Measurements from ENCODE around the gene EMX2. TPM values are rescaled to one million over a fixed set of nuclear protein-coding genes. Genes with fewer than 3 reads are reported as not detected.

Gene EMX2
- total RNA-seq, 1 experiment from 2014 or later, result not detected

GRCh38 chr10:117519286-117519685 is 23.3 kb upstream of the EMX2 start:
- POLR2A ChIA-PET (ENCODE audit: low non-redundant PET), result no interaction called here
- Histone ChIP-seq H3K27ac (ENCODE audit: low read depth, low read length, poor library complexity, severe bottlenecking) (no peak overlapping the region), H3K9me3 (ENCODE audit: low read depth, low read length, poor library complexity, severe bottlenecking) (no peaks in the 10 kb centered on the region), H3K27me3 (replicated peaks; ENCODE audit: insufficient read depth, low read depth, low read length, poor library complexity) (peaks cover 59% of the 10 kb centered on the region), H3K4me3 (ENCODE audit: low read depth, low read length, poor library complexity, severe bottlenecking) (no peak overlapping the region), H3K4me1 (ENCODE audit: insufficient read depth, low read length, poor library complexity, severe bottlenecking) (no peaks in the 10 kb centered on the region), H3K36me3 (ENCODE audit: insufficient read depth, low read length, poor library complexity, severe bottlenecking) (no peaks in the 10 kb centered on the region)
- TF ChIP-seq EZH2 (IDR thresholded peaks at IDR 0.05; ENCODE audit: borderline replicate concordance, low read depth, low read length, poor library complexity, severe bottlenecking) (no peak), CTCF (conservative IDR thresholded peaks at IDR 0.05; ENCODE audit: low read depth, low read length) (no peak)
- intact Hi-C loops (cut with micrococcal nuclease; ENCODE audit: unreplicated experiment), result no loop called here
- CTCF ChIA-PET, result no interaction called here
- no TSS peak for BruUV-seq (replicated peaks)
- no peak for DNase-seq (ENCODE audit: low spot score)

GRCh38 chr10:117519879-117520278 is 22.7 kb upstream of the EMX2 start:
- H3K27me3 ChIP-seq (replicated peaks; ENCODE audit: insufficient read depth, low read depth, low read length, poor library complexity), result peaks cover 65% of the 10 kb centered on the region
- CTCF ChIA-PET, result no interaction called here
- intact Hi-C loops (cut with micrococcal nuclease; ENCODE audit: unreplicated experiment), result no loop called here
- H3K27ac ChIP-seq (ENCODE audit: low read depth, low read length, poor library complexity, severe bottlenecking), result no peak overlapping the region
- no TSS peak for BruUV-seq (replicated peaks)
- H3K4me3 ChIP-seq (ENCODE audit: low read depth, low read length, poor library complexity, severe bottlenecking), result no peak overlapping the region
- no peaks in the 10 kb centered on the region for H3K36me3 ChIP-seq (ENCODE audit: insufficient read depth, low read length, poor library complexity, severe bottlenecking)
- no peaks in the 10 kb centered on the region for H3K9me3 ChIP-seq (ENCODE audit: low read depth, low read length, poor library complexity, severe bottlenecking)
- DNase-seq (ENCODE audit: low spot score), result no peak
- H3K4me1 ChIP-seq (ENCODE audit: insufficient read depth, low read length, poor library complexity, severe bottlenecking), result no peaks in the 10 kb centered on the region
- TF ChIP-seq CTCF (conservative IDR thresholded peaks at IDR 0.05; ENCODE audit: low read depth, low read length) (no peak), EZH2 (IDR thresholded peaks at IDR 0.05; ENCODE audit: borderline replicate concordance, low read depth, low read length, poor library complexity, severe bottlenecking) (no peak)
- POLR2A ChIA-PET (ENCODE audit: low non-redundant PET), result no interaction called here

- H3K36me3 ChIP-seq (ENCODE audit: insufficient read depth, low read length, poor library complexity, severe bottlenecking), result no peaks in the 10 kb centered on the region
- no peak for TF ChIP-seq CTCF (conservative IDR thresholded peaks at IDR 0.05; ENCODE audit: low read depth, low read length)
- POLR2A ChIA-PET (ENCODE audit: low non-redundant PET), result no interaction called here
- no peak overlapping the region for H3K27ac ChIP-seq (ENCODE audit: low read depth, low read length, poor library complexity, severe bottlenecking)
- peaks cover 95% of the 10 kb centered on the region for H3K27me3 ChIP-seq (replicated peaks; ENCODE audit: insufficient read depth, low read depth, low read length, poor library complexity)
- no peaks in the 10 kb centered on the region for H3K4me1 ChIP-seq (ENCODE audit: insufficient read depth, low read length, poor library complexity, severe bottlenecking)
- H3K4me3 ChIP-seq (ENCODE audit: low read depth, low read length, poor library complexity, severe bottlenecking), result no peak overlapping the region
- no TSS peak for BruUV-seq (replicated peaks)
- intact Hi-C loops (cut with micrococcal nuclease; ENCODE audit: unreplicated experiment), result loop anchor here (10.0 kb wide), 1 partner anchor 224 kb away; no protein-coding TSS in a partner anchor
- CTCF ChIA-PET, result no interaction called here
- DNase-seq (ENCODE audit: low spot score), result no peak
- H3K9me3 ChIP-seq (ENCODE audit: low read depth, low read length, poor library complexity, severe bottlenecking), result no peaks in the 10 kb centered on the region
Observed at GRCh38 chr10:117530791-117531190, 11.8 kb upstream of the EMX2 start.
